K562 (cell line): ENCODE measurements around the gene DAPK1. TPM values are rescaled to one million over a fixed set of nuclear protein-coding genes. Genes with fewer than 3 reads are reported as not detected.

Experiments used
- ATF7 ChIP-seq: fragments of 450-650 bp; IDR thresholded peaks from 2 replicates; pipeline ENCODE4 v1.7.1; 2014; ENCODE audit warnings: mild to moderate bottlenecking, moderate library complexity
- ETV1 ChIP-seq: fragments of 450-650 bp; conservative IDR thresholded peaks from 2 replicates; pipeline ENCODE4 v1.6.1; 2016; ENCODE audit warnings: missing genetic modification characterization, control low read depth, low read depth, missing compliant biosample characterization
- HNRNPLL ChIP-seq: fragments of 200-400 bp; formaldehyde crosslinking; IDR thresholded peaks from 2 replicates; pipeline ENCODE4 v1.6.1; 2017; ENCODE audit warnings: low read length, low read depth, mild to moderate bottlenecking; ENCODE audit not compliant: poor library complexity, severe bottlenecking
- PHB ChIP-seq: fragments of 250-450 bp; sonication (Bioruptor Pico); IDR thresholded peaks from 2 replicates; pipeline ENCODE4 v1.5.0; 2021
- PHF8 ChIP-seq: fragments of 200-600 bp; sonication (generic); IDR thresholded peaks from 2 replicates; pipeline ENCODE4 v1.6.1; 2012; ENCODE audit warnings: mixed run types, mild to moderate bottlenecking, inconsistent platforms, low read length, moderate library complexity, borderline replicate concordance
- RBM15 ChIP-seq: fragments of 200-400 bp; formaldehyde crosslinking; IDR thresholded peaks from 2 replicates; pipeline ENCODE4 v1.6.1; 2018; ENCODE audit warnings: mild to moderate bottlenecking, low read length, moderate library complexity; ENCODE audit not compliant: insufficient read depth
- SMAD3 ChIP-seq: fragments of 450-650 bp; formaldehyde crosslinking; conservative IDR thresholded peaks from 2 replicates; pipeline ENCODE4 v1.4.0; 2020; ENCODE audit warnings: mild to moderate bottlenecking
- SMC3 ChIP-seq: conservative IDR thresholded peaks from 2 replicates; pipeline ENCODE4 v1.6.1; 2011; ENCODE audit warnings: low read depth, low read length, improper control_type of control experiment; ENCODE audit not compliant: insufficient read depth
- TEAD1 ChIP-seq, 2 experiments: fragments of 450-650 bp in 1 of 2; sonication (generic) in 1 of 2; formaldehyde crosslinking; IDR thresholded peaks; 2 replicates each; pipeline versions ENCODE4 v1.4.0 to v1.8.0; 2020 to 2022; ENCODE audit warnings: mild to moderate bottlenecking in 2 of 2, missing genetic modification reagents in 1 of 2
- ZC3H4 ChIP-seq: sonication (generic); formaldehyde crosslinking; IDR thresholded peaks from 2 replicates; pipeline ENCODE4 v1.9.0; 2021; ENCODE audit warnings: missing genetic modification reagents, borderline replicate concordance
- ZNF165 ChIP-seq: fragments of 250-450 bp; sonication (Bioruptor Pico); IDR thresholded peaks from 2 replicates; pipeline ENCODE4 v1.4.0; 2020; ENCODE audit warnings: borderline replicate concordance
- ZNF79 ChIP-seq: fragments of 250-450 bp; sonication (Bioruptor Pico); IDR thresholded peaks from 2 replicates; pipeline ENCODE4 v1.4.0; 2020; ENCODE audit warnings: low read depth, mild to moderate bottlenecking, moderate library complexity
- polyA plus RNA-seq, 8 experiments: library from polyadenylated mRNA; depleted of rRNA in 4 of 8; stranded (reverse) in 5 of 8; unstranded in 3 of 8; fragments of >200 nt; fragmentation: Nextera tagmentation in 2 of 8; fragmentation: Illumina TruSeq in 1 of 8; extraction: Ambion mirVana in 2 of 8; extraction: Trizol in 1 of 8; gene quantifications; 2 replicates each; pipeline versions ENCODE4 v1.2.1 to v1.2.3, GENCODE V29; 2011 to 2014; ENCODE audit warnings: inconsistent platforms in 1 of 8, missing spikeins in 1 of 8
- total RNA-seq, 7 experiments: library from RNA; depleted of rRNA in 6 of 7; stranded (reverse); fragments of >200 nt in 6 of 7; fragmentation: Illumina TruSeq in 2 of 7; extraction: Trizol in 2 of 7; gene quantifications; 2 replicates each; pipeline versions ENCODE4 v1.2.1 to v1.2.3, GENCODE V29; 2011 to 2021; ENCODE audit warnings: low replicate concordance in 1 of 7
- TF ChIP-seq, protein P1 (sequence below): fragments of 450-650 bp; IDR thresholded peaks from 2 replicates; pipeline ENCODE4 v1.6.1; 2016; ENCODE audit warnings: borderline replicate concordance
- TF ChIP-seq, protein P2 (sequence below): sonication (generic); formaldehyde crosslinking; IDR thresholded peaks from 2 replicates; pipeline ENCODE4 v1.8.0; 2022; ENCODE audit warnings: mild to moderate bottlenecking, missing genetic modification reagents
- TF ChIP-seq, protein P3 (sequence below), 2 experiments: IDR thresholded peaks; 2 replicates each; pipeline ENCODE4 v1.6.1; 2012; ENCODE audit warnings: improper control_type of control experiment in 2 of 2, low read depth in 2 of 2, low read length in 2 of 2, borderline replicate concordance in 1 of 2
- TF ChIP-seq, protein P4 (sequence below), 3 experiments: IDR thresholded peaks in 2 of 3; conservative IDR thresholded peaks in 1 of 3; 2 replicates each; pipeline ENCODE4 v1.5.1; 2011 to 2012; ENCODE audit warnings: low read length in 3 of 3, mild to moderate bottlenecking in 3 of 3, control low read depth in 2 of 3, improper control_type of control experiment in 1 of 3, inconsistent platforms in 1 of 3, low read depth in 1 of 3, mixed read lengths in 1 of 3, moderate library complexity in 1 of 3; ENCODE audit not compliant: insufficient read depth in 2 of 3
- TF ChIP-seq, protein P5 (sequence below): fragments of 450-650 bp; IDR thresholded peaks from one replicate; pipeline ENCODE4 v1.6.1; 2018; ENCODE audit warnings: mild to moderate bottlenecking, moderate library complexity; ENCODE audit not compliant: partially characterized antibody

Gene DAPK1
- total and polyA plus RNA-seq, 9 of the 15 experiments (the other 6 are each of a cell fraction or from before 2014, with no cell fraction given), result 1.7 to 26.4 (median 15.8) TPM

DNA sequence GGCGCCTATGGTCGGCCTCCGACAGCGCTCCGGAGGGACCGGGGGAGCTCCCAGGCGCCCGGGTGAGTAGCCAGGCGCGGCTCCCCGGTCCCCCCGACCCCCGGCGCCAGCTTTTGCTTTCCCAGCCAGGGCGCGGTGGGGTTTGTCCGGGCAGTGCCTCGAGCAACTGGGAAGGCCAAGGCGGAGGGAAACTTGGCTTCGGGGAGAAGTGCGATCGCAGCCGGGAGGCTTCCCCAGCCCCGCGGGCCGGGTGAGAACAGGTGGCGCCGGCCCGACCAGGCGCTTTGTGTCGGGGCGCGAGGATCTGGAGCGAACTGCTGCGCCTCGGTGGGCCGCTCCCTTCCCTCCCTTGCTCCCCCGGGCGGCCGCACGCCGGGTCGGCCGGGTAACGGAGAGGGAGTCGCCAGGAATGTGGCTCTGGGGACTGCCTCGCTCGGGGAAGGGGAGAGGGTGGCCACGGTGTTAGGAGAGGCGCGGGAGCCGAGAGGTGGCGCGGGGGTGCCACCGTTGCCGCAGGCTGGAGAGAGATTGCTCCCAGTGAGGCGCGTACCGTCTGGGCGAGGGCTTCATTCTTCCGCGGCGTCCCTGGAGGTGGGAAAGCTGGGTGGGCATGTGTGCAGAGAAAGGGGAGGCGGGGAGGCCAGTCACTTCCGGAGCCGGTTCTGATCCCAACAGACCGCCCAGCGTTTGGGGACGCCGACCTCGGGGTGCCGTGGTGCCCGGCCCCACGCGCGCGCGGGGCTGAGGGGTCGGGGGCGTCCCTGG, 561 bp downstream of the DAPK1 start (continued):
- TF ChIP-seq, protein P1, sequence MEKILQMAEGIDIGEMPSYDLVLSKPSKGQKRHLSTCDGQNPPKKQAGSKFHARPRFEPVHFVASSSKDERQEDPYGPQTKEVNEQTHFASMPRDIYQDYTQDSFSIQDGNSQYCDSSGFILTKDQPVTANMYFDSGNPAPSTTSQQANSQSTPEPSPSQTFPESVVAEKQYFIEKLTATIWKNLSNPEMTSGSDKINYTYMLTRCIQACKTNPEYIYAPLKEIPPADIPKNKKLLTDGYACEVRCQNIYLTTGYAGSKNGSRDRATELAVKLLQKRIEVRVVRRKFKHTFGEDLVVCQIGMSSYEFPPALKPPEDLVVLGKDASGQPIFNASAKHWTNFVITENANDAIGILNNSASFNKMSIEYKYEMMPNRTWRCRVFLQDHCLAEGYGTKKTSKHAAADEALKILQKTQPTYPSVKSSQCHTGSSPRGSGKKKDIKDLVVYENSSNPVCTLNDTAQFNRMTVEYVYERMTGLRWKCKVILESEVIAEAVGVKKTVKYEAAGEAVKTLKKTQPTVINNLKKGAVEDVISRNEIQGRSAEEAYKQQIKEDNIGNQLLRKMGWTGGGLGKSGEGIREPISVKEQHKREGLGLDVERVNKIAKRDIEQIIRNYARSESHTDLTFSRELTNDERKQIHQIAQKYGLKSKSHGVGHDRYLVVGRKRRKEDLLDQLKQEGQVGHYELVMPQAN, result no peak
- TF ChIP-seq, protein P2, sequence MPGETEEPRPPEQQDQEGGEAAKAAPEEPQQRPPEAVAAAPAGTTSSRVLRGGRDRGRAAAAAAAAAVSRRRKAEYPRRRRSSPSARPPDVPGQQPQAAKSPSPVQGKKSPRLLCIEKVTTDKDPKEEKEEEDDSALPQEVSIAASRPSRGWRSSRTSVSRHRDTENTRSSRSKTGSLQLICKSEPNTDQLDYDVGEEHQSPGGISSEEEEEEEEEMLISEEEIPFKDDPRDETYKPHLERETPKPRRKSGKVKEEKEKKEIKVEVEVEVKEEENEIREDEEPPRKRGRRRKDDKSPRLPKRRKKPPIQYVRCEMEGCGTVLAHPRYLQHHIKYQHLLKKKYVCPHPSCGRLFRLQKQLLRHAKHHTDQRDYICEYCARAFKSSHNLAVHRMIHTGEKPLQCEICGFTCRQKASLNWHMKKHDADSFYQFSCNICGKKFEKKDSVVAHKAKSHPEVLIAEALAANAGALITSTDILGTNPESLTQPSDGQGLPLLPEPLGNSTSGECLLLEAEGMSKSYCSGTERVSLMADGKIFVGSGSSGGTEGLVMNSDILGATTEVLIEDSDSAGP (CRISPR knock-in tag), result no peak
- TF ChIP-seq SMC3 (no peak), TEAD1 (CRISPR knock-in tag; IDR thresholded peaks at IDR 0.05) (peak in 1 of 2 experiments; percentile 82; a peak in 2 of 4 replicates), ZNF165 (CRISPR knock-in tag) (no peak), ATF7 (no peak), PHF8 (no peak), ZNF79 (CRISPR knock-in tag) (no peak), HNRNPLL (no peak), ETV1 (tag) (no peak; the same call in 1 of the 2 replicates), PHB (no peak), ZC3H4 (no peak), RBM15 (no peak), SMAD3 (CRISPR knock-in tag) (no peak)
- TF ChIP-seq, protein P3, sequence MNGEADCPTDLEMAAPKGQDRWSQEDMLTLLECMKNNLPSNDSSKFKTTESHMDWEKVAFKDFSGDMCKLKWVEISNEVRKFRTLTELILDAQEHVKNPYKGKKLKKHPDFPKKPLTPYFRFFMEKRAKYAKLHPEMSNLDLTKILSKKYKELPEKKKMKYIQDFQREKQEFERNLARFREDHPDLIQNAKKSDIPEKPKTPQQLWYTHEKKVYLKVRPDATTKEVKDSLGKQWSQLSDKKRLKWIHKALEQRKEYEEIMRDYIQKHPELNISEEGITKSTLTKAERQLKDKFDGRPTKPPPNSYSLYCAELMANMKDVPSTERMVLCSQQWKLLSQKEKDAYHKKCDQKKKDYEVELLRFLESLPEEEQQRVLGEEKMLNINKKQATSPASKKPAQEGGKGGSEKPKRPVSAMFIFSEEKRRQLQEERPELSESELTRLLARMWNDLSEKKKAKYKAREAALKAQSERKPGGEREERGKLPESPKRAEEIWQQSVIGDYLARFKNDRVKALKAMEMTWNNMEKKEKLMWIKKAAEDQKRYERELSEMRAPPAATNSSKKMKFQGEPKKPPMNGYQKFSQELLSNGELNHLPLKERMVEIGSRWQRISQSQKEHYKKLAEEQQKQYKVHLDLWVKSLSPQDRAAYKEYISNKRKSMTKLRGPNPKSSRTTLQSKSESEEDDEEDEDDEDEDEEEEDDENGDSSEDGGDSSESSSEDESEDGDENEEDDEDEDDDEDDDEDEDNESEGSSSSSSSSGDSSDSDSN (IDR thresholded peaks at IDR 0.05; ENCODE audit: borderline replicate concordance in 1 of 2, low read depth in 2 of 2, low read length in 2 of 2), result peak; percentile 69 to 75
- TF ChIP-seq, protein P4, sequence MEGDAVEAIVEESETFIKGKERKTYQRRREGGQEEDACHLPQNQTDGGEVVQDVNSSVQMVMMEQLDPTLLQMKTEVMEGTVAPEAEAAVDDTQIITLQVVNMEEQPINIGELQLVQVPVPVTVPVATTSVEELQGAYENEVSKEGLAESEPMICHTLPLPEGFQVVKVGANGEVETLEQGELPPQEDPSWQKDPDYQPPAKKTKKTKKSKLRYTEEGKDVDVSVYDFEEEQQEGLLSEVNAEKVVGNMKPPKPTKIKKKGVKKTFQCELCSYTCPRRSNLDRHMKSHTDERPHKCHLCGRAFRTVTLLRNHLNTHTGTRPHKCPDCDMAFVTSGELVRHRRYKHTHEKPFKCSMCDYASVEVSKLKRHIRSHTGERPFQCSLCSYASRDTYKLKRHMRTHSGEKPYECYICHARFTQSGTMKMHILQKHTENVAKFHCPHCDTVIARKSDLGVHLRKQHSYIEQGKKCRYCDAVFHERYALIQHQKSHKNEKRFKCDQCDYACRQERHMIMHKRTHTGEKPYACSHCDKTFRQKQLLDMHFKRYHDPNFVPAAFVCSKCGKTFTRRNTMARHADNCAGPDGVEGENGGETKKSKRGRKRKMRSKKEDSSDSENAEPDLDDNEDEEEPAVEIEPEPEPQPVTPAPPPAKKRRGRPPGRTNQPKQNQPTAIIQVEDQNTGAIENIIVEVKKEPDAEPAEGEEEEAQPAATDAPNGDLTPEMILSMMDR (IDR thresholded peaks at IDR 0.05 in 2 of 3, conservative IDR thresholded peaks at IDR 0.05 in 1 of 3; ENCODE audit: insufficient read depth in 2 of 3, low read depth in 1 of 3, low read length in 3 of 3), result peak in 2 of 3 experiments; percentile 15 to 25; a peak in 2 of 6 replicates
- TF ChIP-seq, protein P5, sequence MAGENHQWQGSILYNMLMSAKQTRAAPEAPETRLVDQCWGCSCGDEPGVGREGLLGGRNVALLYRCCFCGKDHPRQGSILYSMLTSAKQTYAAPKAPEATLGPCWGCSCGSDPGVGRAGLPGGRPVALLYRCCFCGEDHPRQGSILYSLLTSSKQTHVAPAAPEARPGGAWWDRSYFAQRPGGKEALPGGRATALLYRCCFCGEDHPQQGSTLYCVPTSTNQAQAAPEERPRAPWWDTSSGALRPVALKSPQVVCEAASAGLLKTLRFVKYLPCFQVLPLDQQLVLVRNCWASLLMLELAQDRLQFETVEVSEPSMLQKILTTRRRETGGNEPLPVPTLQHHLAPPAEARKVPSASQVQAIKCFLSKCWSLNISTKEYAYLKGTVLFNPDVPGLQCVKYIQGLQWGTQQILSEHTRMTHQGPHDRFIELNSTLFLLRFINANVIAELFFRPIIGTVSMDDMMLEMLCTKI, result no peak
